GM19463 (cell line): ENCODE data around the gene MBNL1.
A peak's percentile ranks its signal among the peaks of the same experiment; 100 is the strongest.
"Not testable (repeated sequence)": the region's sequence is repeated elsewhere in the genome, so short reads cannot be mapped to it uniquely, and the experiment has no call there.

ENCODE experiments used
- ATAC-seq: cut with Tn5 transposase; IDR thresholded peaks from one replicate; pipeline ENCODE4 v1.9.1; 2021; ENCODE audit warnings: mild to moderate bottlenecking, moderate library complexity; ENCODE audit not compliant: unreplicated experiment

The MBNL1 gene

DNA sequence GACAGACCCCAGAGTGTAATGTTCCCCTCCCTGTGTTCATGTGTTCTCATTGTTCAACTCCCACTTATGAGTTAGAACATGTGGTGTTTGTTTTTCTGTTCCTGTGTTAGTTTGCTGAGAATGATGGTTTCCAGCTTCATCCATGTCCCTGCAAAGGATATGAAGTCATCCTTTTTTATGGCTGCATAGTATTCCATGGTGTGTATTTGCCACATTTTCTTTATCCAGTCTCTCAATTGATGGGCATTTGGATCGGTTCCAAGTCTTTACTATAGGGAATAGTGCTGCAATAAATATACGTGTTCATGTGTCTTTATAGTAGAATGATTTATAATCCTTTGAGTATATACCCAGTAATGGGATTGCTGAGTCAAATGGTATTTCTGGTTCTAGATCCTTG lies 98.5 kb downstream of the MBNL1 start:
- ATAC-seq, result not testable (repeated sequence)

DNA sequence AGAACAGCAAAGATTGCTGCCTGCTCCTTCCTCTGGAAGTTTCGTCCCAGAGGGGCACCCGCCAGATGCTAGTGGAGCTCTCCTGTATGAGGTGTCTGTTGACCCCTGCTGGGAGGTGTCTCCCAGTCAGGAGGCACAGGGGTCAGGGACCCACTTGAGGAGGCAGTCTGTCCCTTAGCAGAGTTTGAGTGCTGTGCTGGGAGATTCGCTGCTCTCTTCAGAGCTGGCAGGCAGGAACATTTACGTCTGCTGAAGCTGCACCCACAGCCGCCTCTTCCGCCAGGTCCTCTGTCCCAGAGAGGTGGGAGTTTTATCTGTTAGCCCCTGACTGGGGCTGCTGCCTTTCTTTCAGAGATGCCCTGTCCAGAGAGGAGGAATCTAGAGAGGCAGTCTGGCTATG lies 103.9 kb downstream of the MBNL1 start:
- not testable (repeated sequence) for ATAC-seq

DNA sequence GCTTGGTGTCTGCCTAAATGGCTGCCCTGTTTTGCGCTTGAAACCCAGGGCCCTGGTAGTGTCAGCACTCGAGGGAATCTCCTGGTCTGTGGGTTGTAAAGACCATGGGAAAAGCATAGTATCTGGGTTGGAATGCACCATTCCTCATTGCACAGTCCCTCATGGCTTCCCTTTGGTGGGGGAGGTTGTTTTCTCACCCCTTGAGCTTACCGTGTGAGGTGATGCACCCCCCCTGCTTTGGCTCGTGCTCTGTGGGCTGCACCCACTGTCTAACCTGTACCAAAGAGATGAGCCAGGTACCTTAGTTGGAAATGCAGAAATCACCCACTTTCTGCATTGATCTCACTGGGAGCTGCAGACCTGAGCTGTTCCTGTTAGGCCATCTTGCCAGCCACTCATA lies 104.7 kb downstream of the MBNL1 start:
- ATAC-seq, result no peak

DNA sequence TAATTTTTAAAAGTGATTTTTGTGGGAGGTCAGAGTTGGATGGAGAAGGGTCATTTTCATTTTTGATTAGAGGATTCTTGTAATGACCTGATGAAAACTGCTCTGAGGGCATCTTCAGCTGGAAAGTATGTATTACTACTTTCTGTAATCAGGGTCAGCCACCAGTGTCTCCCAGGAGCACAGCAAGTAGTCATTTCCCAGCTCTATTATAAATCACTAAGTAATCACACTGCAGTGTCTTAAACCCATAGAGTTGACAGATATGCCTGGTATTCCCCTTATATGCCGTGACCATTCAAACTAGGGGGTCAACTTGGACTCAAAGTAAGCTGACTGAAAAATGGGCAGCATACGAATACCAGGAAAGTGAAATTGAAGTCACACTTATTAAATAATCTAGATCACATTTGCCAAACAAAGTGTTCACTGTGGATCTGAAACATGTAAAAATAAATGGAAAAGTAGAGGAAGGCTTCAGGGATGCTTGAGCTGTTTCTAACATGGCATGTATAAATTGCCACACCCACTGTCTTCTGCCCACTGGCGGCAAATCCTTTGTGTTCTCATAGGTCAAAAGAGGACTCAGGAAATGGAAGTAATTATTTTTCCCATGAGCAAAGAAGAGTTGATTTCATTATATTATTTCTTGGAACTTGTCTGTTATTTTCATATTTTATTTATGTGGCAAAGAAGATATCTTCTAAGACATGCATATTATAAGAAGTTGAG lies 105.7 kb downstream of the MBNL1 start:
- peak; percentile 61 for ATAC-seq

DNA sequence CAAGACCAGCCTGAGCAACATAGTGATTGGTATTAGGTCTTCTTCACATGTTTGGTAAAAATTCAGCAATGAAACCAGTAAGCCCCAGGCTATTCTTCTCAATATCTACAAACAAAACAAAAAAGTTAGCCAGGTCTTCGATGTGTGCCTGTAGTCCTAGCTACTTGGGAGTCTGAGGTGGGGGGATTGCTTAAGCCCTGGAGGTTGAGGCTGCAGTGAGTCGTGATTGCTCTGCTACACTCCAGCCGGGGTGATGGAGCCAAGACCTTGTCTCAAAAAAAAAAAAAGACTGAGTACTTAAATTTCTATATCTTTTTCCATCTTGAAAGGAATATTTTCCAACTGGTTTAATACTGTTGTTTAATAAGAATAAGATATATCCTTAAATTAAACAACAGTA lies 106.8 kb downstream of the MBNL1 start:
- ATAC-seq, result no peak

DNA sequence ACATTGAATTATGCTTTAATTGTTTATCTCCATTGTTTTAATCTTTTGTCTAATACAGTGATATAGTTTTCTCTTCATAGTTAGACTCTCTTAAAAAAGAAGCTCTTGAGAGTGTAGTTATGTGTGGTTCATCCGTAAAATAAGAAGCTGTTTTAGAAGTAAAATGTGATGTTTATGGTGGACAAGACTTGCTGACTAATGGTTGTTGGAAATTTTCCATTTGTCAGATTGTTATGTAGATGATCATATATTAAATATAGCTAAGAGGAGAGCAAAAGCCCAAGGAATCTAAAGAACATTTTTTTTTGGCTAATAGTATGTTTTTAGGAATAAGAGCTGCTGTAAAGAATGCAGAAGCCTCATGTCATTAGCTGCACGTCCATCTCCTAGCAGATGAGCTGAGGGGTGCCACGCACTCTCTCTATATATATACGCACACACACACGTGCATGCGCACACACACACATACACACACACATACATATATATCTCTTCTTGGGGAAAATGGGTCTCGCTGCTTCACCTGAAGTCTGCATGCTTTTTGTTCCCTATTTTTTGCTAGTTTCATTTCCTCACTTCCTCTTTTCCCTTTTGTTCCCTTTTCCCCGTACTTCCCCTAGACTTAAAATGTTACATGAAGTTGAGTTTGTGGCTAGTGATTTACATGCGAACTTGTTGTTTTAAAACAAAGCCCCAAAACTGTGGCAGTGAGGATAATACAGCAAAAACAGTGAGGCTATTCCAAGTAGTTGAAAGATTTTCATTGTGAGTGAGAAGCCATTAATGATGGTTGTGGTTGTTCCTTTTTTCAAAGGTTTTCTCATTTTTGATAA lies 107.8 kb downstream of the MBNL1 start:
- peak; percentile 66 for ATAC-seq

DNA sequence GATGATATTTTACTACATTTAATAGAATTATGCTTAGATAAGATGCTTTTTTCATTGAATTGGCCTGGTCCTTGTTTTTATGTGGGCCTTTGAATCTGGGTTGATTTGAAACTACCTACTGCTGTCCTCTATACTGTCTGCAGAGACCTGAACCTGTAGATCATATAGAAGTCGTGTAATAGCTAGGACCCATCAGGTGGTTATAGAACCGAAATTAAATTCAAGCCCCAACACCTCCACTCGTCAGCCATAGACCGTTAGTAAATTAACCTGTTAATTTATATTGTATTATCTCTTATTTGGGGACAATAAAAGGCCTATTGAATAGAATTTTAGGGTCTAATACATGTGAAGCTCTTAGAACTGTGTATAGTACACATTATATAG lies 108.4 kb downstream of the MBNL1 start:
- no peak for ATAC-seq

DNA sequence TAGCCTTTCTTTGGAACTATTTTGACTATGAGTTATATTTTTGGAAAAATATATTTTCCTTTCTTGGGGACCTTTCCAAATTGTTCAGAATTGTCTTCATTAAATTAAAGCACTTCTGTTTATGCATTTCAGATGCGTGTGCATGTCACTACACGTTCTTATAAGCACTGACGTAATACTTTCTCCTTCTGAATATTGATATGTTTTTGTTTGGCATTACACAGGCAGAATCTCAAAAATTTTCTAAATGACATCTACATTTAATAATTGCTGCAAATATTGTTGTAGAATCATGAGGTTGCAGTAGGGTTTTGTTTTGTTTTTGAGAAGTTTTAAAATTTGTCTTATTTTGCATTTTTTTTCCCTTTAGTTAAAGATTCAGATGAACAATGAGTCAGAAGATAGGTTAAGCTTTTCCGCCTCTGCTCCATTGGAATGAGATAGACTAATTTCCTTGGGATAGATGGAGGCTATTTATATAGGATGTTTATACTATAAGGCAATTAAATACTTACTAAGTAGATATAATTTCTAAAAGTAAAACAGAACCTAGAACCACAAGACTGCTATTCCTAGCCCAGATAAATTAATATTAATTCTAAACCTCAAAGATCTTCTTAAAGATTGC lies 110.8 kb downstream of the MBNL1 start:
- no peak for ATAC-seq

DNA sequence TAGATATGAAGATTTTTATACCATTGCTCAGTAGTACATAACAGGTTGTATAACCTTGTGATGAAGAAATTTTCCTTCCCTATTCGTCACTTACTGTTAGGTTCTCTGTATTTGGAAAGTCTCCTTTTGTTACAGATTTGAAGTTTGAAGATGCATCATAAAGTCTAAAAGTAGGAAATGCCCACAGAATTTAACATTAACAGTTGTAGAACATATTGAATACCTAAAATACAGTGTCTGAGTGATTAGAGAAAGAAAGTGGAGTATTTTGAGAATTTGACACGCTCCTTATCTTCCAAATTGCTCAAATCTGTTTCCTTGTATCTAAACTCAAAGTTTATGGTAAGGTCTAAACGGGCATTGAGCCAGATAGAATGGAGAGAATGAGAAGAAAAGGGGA lies 111.3 kb downstream of the MBNL1 start:
- no peak for ATAC-seq

DNA sequence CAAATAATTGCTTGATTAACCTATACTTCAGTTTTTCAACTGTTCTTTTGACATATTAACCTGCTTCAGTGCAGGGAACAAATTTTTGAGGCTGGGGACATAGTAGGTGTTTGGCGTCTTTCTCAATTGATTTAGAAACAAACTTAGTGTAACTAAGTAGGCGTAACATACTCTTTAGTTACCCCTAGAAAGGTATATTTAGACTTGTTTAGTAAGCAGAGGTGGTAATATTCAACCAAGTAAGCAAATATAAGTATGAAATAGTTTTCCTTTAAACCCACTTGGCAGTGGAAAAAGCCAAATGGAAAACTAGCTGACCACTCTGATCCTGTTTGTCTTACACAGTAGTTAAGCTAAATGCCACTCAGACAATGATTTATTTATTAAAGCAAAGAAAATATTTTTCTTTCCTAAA lies 113.2 kb downstream of the MBNL1 start:
- ATAC-seq, result peak; percentile 51

DNA sequence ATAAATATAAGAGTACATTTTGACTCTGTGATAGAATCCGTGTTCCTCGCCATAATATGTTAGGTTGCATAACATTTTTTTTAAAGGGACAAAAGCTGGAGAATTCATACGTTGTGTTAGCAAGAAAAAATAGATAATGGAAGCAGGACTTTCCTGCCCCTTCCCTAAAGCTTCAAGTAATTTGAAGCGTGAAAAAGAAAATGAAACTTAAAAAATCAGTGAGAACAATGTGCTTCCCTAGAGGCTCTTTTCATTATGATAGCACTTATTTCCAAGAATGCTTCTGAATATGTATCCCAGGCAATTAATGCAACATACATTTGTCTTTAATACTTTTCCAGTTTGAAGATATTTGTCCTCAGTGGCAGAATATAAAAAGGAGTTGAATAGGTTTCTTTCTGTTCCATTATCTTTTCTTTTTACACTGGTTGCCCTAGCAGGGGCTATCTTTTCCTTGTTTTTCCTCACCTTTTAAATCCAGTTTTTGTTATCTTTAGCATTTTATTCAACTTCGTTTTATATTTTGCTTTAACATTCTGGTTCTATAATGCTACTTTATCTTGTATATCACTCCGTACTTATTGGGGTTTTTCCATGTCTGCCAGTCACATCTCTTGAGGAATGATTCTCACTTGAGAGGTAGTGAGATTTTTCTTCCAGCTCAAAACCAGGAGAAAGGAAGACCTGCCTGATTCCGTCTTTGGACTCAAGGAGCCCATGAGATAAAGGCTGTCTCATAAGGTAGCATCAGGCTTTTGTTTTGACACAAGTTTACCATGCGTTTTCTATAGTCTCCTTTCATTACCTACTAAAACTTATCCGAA lies 113.8 kb downstream of the MBNL1 start:
- peak; percentile 33 for ATAC-seq

DNA sequence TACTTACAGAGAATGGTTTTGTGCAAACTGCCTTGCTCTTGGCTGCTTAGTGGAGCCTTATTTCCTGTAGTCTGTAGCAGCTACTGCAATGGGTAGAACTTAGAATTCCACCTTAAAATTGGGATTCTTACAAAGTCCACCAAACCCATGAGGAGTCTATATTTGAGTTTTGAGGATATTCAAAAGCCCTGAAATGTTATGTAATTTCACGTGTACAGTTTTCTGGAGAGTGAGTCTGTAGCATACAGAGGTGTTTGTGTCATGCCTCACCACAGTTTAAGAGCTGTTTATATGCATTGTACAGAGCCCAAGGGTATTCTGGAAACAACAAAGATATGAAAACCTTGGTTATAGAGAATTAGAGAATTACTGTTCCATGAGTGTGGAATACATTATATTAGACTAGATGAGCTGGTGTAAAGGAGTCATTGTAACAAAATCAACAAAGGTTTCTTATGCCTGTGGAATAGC lies 114.4 kb downstream of the MBNL1 start:
- no peak for ATAC-seq

DNA sequence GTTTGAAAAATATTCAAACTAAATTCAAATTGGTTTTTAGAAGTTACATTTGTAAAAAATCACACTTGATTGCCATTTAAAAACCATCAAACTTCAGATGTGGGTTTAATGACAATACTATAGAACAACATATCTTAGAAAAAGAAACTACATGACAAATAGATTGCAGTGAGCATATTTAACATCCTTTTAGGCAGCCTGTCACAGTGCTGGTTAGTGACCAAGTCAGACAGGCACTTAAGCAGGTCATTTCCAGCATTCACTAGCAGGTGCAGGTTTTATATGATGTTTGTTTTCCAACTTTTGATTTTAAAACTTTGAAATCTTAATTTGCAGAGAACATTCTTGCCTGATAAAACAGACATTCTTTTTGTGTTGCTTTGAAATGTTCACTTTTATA lies 115.7 kb downstream of the MBNL1 start:
- no peak for ATAC-seq

DNA sequence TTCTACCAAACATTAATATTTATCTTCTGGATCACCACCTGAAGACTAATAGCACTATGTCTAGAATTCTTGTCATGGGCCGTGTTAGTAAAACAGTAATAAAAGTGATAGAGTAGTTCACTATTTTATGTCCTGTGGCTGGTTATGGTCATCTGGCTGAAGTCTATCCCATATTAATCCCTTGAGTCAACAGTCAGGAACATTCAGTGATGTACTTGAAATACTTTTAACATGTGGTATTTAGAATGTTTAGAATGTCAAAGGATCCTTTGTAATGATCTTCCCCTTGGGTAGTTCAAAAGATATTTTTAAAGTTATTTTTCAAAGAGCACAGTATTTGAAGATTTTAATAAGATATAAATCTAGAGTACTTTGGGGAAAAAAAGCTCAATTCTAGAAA lies 117.0 kb downstream of the MBNL1 start:
- ATAC-seq, result no peak

DNA sequence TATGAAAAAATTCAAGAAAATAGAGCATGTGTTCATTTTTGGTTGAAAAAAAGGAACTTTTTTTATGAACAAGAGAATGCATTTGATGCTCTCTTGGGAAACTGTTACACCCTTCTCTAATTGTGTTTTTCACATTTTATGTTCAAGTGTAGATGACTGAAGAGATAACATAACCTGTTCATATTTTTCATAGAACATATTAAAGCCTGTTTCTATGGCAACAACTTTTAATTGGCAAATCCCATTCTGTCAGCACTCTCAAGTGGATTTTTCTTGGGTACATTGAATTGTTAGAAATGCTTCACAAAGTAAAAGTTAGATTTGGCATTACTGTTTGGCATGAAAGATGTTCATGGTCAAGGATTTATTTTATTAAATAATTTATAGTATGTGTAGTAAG lies 117.5 kb downstream of the MBNL1 start:
- no peak for ATAC-seq

DNA sequence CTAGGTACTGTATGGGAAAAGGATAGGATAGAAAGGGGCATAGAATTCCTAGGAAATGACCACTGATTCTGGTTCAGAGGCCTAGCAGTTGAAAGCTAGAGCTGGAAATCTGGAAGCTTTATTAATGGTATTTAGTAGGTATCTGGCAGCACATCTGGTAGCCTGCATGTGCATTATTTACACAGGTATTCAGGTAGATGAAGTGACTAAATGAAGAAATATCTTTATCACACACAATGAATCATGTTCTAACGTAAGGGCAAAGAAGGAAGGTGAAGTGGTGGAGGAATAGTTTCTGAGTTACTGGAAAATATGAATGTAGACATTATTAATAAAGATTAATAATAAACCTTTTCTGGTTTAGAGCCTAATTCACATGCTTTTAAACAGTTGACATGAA lies 119.9 kb downstream of the MBNL1 start:
- ATAC-seq, result no peak

DNA sequence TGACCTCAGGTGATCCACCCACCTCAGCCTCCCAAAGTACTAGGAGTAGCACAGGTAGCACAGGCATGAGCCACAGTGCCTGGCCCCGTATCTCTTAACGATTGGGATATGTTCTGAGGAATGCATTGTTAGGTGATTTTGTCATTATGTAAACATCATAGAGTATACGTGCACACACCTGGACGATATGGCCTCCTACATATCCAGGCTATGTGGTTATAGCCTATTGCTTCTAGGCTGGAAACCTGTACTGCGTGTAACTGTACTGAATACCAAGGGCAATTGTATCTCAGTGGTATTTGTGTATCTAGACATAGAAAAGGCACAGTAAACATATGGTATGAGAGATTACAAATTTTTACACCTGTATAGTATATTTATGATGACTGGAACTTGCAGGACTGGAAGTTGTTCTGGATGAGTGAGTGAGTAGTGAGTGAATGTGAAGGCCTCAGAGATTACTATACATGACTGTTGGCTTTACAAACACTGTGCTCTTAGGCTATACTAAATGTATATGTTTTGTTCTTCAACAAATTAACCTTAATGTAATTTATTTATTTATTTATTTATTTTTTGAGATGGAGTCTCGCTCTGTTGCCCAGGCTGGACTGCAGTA lies 120.7 kb downstream of the MBNL1 start:
- no peak for ATAC-seq

DNA sequence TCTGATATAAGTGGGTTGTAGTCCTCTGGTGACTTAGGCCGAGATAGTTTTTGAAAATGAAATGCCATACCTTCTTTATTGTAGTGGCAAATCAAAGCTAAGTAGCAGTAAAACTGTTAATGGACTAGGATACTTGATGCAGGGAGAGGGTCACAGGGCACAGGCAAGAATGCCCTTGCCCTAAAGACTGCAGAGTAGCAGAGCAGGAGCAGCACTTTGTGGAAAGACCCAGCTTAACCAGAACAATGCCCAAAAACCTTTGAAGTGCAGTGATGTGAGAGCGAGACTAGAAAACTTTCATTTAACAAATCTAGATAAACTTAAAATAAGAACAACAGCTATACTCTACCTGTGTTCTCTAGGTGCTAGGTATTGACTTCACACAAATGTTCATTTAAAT lies 121.9 kb downstream of the MBNL1 start:
- no peak for ATAC-seq

DNA sequence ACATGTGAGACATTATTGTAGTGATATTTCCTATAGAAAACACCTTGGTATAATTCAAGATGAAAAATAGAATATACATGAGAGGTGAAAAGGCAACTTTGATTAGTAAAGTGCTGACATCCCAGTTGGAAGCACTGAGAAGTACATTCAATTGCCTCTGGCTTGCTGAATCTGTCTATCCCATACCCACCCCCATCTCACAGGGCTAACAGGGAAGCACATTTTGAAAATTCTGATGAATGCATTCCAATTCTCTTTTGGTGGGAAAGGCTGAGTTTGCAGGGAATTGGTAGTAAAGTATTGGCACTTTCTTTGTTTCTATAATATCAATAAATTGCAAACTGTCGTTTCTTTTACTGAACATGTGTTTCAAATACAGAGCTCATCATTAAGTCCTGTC lies 122.9 kb downstream of the MBNL1 start:
- no peak for ATAC-seq

DNA sequence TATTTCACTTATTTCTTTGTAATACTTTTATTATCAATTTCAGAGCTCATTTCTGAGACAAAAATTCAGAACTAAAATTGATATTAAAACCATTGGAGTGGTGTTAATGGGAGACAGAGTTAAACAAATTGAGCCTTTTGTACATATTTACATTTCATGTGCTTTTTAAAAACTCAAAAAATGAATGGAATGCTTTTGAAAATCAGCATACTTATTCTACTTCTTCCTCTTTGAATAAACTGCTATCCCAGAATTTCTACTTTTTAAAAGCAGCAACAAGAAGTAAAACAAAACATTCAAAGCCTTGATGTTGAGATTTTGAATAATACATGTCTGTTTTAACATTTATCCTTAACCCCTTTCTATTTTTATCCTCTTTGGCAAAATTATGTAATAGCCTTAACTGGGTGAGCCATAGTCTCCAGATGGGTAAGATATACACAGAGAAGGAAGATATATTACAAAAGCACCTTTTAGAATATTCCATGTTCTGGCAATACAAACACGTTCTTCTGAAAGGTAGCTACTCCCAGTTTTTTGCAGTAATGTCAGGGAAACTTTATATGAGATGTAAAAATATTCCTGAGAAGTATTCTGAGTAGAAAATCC lies 123.6 kb downstream of the MBNL1 start:
- no peak for ATAC-seq
